Esophagus squamous epithelium (tissue), 4 donors: Measurements from ENCODE around the gene NFYA.

ENCODE experiments used
- POLR2A ChIP-seq, 4 donors: fragments of 450-650 bp; IDR thresholded peaks; one replicate each; pipeline ENCODE4 v1.6.1; 2017; ENCODE audit warnings: antibody characterized with exemption in 4 of 4, mild to moderate bottlenecking in 4 of 4, moderate library complexity in 3 of 4
- TF ChIP-seq, protein P1 (sequence below), 6 experiments: fragments of 450-650 bp in 4 of 6; fragments of 200-600 bp in 2 of 6; sonication (generic) in 2 of 6; IDR thresholded peaks; one replicate each; pipeline ENCODE4 v1.5.1; 2016 to 2019; ENCODE audit warnings: antibody characterized with exemption in 6 of 6, mild to moderate bottlenecking in 4 of 6, moderate library complexity in 4 of 6

DNA sequence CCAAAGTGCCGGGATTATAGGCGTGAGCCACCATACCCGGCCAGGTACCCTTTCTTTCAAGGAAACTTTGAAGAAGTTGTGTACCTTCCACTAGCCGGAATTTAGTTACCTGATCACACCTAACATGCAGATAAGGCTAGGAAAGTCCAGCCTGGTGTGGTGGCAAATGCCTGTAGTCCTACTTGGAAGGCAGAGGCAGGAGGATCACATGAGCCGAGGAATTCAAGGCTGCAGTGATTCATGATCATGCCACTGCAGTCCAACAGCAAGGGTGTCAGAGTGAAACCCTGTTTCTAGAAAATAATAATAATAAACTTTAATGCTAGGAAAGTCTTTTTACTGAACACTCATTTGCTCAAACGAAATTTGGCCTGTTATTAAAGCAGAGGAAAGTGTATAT, 21.0 kb downstream of the NFYA start:
- TF ChIP-seq, protein P1, sequence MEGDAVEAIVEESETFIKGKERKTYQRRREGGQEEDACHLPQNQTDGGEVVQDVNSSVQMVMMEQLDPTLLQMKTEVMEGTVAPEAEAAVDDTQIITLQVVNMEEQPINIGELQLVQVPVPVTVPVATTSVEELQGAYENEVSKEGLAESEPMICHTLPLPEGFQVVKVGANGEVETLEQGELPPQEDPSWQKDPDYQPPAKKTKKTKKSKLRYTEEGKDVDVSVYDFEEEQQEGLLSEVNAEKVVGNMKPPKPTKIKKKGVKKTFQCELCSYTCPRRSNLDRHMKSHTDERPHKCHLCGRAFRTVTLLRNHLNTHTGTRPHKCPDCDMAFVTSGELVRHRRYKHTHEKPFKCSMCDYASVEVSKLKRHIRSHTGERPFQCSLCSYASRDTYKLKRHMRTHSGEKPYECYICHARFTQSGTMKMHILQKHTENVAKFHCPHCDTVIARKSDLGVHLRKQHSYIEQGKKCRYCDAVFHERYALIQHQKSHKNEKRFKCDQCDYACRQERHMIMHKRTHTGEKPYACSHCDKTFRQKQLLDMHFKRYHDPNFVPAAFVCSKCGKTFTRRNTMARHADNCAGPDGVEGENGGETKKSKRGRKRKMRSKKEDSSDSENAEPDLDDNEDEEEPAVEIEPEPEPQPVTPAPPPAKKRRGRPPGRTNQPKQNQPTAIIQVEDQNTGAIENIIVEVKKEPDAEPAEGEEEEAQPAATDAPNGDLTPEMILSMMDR (IDR thresholded peaks at IDR 0.05) = no peak
- no peak for TF ChIP-seq POLR2A (IDR thresholded peaks at IDR 0.05)
